Muscle of arm (tissue), 12 donors: Measurements from ENCODE around the gene SLC7A8. TPM values are rescaled to one million over a fixed set of nuclear protein-coding genes. Genes with fewer than 3 reads are reported as not detected.

Source experiments
- DNase-seq: peaks from one replicate; pipeline ENCODE4 v3.0.0-alpha.2; 2013
- polyA plus RNA-seq, 12 donors: library from polyadenylated mRNA; unstranded; fragments of 120-200 nt; gene quantifications; one replicate each; pipeline ENCODE4 v1.2.1, GENCODE V29; 2013; ENCODE audit not compliant: insufficient read length in 12 of 12

Gene SLC7A8
- polyA plus RNA-seq, 12 donors = 2.6 to 29.0 (median 4.2) TPM; not detected in 1

DNA sequence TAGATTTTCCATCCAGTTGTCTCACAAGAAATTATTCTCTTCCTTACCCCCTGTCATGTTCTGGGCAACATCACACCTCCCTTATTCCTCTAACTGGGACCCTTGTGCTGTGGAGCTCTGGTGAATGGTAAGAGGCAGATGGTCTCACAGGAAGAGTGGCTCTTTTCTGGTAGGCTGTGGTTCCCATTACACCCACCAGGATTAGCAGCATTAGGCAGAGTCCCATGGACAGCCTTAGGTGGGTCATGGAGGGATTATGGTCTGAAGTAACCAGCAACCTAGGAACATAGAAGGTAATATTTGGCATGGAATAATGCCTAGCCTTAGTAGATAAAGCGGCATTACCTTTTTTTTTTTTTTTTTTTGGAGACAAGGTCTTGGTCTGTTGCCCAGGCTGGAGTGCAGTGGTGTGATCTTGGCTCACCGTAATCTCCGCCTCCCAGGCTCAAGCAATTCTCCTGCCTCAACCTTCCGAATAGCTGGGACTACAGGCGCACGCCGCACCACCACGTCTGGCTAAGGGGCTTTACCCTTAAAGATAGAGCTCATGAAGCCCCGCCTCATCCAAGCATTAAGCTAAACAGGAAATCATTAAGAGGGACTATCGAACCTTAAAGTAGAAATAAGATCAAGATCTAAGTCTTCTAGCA lies 84.1 kb downstream of the SLC7A8 start:
- DNase-seq = no peak

DNA sequence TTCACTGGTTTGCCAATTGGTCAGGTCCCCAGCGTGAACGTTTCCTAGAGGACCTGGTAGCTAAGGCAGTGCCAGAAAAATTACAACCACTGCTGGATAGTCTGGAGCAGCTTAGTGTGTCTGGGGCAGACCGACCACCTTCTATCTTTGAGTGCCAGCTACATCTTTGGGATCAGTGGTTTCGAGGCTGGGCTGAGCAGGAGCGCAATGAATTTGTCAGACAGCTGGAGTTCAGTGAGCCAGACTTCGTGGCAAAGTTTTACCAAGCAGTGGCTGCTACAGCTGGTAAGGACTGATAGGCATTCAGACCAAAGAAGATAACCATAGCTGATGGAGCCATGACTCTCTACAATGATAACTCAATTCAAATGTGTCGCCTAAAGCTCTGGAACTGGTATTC lies 85.7 kb downstream of the SLC7A8 start:
- no peak for DNase-seq

DNA sequence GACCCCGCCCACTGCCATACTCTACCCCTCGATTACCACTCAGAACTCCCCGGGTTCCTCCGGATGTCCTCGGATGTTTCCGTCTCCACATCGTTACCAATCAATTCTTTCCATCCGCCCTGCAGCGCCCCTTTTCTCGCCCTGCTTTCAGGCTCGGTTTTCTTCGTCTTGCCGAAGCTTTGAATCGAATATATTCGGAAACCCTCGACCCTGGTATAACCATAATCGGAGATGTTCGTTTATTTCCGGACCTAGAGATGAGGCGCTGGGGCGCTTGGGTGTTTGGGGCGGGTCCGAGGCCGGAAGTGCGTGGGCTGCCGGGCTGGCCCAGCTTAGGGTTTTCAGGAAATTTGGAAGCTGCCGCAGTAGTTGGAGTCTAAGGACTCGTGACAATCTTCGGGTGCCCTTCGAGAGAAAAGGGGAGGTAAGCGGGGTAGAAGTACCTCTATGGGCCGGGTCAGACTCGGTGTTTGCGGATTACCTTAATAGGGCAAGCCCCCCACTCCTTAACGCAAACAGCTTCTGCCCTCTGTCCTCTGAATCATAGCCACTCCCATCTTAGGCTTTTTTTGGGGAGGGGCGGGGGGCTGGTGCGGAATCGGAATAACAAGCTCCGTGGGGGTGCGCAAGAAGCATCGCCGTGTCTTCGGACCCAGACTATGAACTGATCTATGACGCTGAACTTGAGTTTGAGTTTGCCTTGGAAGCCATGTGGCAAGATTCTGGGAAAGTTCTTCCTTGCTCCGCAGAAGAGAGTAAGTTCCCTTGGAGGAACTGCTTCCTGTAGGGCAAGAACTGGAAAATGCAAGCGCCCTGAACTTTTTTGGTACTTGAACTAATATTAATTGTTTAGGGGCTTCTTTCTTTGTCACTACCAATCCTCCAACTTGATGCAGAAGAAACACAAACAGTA lies 88.0 kb downstream of the SLC7A8 start, which contains the start of gene C14orf119:
TSS of gene C14orf119 (plus strand) at position 310 of the 913 bp plus-strand sequence. CDS start 2,154 bp downstream, outside the sequence.
- peak; percentile 100 for DNase-seq

DNA sequence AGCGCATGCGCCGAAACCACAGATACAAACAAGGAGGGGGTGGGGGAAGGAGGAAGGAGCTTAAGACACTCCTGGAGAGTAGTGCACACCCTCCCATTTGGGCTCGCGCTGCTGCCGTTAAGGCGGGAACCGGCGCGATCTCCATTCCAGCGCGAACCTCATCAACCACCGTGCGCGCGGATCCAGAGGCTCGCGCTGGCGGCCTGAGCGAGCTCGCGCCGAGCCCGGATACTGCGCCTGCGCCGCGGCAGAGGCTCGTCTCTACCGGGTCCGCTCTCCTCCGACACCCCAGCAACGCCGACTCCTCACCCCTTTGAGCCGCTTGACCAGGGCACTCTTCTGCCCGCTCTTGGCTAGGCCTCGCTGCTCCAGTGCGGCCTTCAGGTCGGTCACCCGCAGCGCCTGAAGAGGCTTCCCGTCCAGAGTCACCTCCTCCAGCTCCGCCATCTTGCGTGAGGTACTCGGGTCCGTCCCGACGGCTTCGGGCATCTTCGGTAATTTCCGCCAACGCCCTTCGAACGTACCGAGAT lies 88.7 kb downstream of the SLC7A8 start, which contains the start of gene ACIN1:
TSS of gene ACIN1 (minus strand) at position 471 of the 530 bp plus-strand sequence. CDS start at position 447, 24 bp downstream.
- peak; percentile 87 for DNase-seq

DNA sequence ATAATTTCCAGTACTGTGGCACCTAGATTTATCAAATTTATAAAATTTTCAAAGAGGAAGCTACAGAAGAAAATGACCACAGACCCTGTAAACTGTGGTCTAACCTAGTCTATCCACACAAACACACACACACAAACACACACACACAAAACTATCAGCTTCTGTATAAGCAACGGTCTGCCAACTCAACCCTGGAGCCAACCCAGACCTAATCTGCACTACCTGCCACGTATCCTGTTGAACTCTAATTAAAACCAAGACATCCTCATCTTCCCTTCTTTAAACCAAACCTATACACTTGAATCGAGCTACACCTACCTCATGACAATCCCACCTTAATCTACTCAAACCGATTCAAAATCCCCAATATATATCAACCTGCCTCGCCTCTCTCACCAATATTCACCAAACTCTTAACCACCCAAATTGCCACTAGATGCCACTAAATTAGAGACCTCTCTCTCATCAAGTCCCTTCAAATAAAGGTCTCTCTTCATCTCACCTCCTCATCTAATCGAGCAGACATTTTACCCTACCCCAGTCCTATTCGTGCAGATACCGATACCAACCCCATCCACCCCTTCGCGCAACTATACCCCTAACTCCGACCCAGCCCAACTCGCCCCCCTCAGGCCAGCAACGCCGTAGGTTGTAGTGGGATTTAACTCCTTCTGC lies 89.3 kb downstream of the SLC7A8 start:
- no peak for DNase-seq

DNA sequence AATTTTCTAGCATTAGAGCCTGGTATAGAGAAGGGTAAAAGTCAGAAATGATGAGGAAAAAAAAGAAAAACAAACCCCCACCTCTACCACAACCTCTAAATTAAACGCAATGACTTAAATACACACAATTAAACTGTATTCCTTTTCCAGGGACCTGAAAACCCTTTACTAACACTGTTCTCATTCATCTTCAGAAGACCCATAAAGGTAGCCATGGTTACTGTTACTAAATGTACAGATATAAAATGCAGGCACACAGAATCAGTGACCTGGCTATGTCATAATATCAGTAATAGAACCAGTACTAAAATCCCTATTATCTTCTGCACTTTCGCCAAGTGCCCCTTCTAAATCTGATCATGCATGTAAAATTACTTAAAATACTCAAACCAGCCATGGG lies 89.9 kb downstream of the SLC7A8 start:
- no peak for DNase-seq

DNA sequence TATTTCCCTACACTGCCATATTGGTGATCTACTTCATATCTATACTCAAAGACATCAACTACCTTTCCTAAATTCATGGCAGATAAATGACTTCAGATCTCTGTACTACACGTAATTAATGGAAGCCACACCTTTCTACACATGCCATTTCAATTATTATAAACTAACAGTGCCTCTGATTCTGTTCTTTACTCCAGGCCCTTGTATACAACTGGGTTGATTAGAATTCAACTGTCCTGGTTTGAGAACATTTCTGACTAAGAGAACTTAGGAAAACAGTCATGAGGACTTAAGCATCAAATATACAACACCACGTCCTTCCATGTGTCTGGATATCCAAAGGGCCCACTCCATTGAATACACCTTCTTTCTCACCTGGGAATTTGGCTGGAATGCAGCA lies 90.4 kb downstream of the SLC7A8 start:
- no peak for DNase-seq

DNA sequence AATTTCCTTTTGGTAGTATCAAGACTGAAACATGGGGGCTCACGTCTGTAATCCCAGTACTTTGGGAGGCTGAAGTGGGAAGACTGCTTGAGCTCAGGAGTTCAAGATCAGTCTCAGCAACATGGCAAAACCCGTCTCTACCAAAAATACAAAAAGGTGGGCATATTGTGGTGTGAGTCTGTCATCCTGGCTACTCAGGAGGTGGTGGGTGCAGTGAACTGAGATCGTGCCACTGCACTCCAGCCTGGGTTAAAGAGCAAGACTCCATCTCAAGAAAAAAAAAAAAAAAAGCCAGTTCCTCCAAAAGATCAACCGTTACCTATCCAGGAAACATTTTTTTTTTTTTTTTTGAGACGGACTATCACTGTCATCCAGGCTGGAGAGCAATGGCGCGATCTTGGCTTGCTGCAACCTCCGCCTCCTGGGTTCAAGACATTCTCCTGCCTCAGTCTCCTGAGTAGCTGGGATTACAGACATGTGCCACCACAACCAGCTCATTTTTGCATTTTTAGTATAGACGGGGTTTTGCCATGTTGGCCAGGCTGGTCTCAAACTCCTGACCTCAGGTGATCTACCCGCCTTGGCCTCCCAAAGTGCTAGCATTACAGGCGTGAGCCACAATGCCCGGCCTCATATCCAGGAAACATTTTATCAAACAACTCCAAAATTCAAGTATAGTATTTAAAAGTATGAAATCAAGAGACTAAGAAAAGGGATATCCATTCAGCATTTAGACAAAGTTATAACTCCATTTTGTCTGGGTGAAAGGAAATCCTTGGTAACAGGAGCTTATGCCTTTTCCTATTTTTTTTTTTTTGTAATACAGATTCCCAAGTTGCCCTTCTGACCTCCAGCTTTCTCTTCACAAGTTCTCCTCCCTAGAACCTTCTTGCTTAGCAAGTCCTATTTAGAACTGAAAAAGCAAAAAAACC lies 91.9 kb downstream of the SLC7A8 start:
- DNase-seq = no peak

DNA sequence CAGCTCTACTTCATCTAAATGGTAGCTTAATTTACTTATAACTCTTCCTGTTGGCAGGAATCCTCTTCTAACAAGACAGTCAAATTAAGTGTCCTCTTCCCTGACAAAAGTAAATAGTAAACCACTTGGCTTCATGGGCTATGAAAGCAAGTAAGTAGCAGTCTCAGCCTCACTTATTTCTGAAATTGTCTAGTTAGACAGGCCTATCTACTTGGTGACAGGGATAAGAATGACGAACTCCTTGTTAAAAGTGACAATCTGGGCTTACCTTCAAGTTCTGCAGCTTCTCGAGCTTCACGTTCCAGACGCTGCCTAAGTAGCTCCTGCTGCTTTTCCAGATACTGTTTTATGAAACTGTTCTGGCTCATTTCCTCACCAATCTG lies 93.2 kb downstream of the SLC7A8 start:
- DNase-seq = no peak

DNA sequence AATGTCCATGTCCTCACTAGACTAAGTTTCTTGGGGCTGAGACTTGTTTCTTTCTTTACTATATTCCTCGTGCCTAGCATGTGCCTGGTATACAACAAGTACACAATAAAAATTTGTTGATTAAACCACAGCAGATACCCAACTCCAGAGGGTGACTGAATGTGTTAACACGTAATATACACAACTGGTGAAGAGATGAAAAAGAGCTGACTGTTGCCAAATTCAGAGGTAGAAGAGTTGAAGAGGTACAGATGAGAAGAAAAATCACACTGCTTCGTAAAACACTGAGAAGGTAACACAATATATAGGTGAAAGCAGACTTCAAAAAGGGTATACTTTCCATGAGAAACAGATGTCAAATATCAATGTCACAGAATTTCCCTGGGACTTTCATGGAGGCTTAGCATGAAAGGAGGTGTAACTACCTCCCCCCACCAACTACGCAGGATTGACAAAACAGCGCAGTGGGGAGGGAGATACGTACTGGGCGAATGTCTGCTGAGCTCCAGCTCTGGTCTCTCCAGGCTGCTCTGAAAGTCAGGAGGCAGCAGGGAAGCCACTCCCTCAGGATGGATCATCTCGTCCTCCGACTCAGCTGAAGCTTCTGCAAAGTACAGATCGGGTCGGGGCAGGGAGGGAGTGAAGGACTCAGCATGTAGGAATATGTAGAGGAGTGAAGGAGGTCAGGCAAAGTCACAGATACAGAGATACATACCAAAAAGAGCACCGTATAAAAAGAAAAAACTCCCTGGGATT lies 93.8 kb downstream of the SLC7A8 start:
- no peak for DNase-seq

DNA sequence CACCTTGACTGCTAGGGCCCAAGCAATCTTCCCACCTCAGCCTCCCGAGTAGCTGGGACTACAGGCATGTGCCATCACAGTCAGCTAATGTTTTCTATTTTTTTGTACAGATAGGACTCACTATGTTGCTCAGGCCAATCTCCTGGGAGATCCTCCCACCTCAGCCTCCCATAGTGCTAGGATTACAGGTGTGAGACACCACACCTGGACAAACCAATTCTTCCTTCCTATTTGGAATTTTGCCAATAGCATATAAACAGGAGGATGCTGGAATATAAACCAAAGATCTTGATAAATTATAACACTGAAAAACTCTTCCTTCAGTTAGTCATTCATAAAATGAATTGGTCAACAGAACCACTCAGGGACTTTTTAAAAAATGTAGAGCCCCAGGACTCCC lies 96.9 kb downstream of the SLC7A8 start:
- no peak for DNase-seq

DNA sequence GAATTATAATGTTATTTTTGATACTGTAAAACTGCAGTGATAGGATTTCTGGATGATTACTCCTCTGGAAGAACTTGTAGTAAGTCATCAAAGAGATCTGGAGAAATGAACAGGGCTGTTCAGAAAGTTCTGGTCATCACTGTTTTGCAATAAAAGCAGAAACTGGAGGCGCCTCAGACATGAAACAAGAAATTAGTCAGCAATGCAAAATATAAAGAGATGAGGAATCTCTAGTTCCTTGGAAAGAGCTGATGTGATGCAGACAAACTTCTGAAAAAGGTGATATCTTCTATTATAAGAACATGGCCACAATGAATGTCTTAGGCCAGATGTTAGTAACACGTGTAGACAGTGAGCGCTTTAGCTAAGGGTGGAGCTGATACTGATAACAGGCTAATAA lies 98.0 kb downstream of the SLC7A8 start:
- no peak for DNase-seq

DNA sequence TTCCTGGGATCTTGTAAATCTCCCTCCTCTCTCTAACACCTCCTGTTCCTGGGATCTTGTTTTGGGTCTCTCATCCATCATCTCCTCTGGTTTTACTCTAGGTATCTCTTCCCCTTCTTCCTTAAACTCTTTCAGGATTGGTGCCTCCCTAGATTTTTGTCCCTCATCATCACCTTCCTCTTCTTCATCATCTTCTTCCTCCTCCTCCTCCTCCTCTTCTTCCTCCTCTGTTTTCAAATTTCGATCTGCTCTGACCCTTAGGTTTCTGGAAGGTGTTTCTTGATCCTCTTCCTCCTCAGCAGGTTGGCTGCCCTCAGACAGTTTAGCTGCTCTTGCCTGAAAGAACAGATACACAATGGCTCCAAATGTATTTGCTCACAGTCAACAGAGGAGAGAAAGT lies 103.0 kb downstream of the SLC7A8 start:
- no peak for DNase-seq

DNA sequence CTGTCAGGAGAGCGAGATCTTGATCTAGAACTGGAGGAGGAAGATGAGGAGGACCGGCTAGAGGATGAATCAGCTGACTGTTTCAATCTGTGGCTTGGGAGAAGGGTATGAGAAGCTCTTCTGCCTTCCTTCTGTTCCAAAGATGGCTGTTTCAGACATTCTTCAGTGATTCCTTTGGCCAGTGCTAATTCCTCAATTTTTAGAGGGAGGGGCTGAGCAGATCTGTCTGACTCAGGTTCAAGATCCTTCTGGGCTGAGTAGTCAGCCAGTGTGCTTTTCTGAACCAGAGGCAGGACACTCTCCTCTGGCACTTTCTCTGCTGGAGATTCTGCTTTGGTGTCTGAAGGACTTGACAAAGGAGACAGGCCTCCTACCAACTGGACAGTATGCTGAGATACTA lies 103.7 kb downstream of the SLC7A8 start:
- no peak for DNase-seq

DNA sequence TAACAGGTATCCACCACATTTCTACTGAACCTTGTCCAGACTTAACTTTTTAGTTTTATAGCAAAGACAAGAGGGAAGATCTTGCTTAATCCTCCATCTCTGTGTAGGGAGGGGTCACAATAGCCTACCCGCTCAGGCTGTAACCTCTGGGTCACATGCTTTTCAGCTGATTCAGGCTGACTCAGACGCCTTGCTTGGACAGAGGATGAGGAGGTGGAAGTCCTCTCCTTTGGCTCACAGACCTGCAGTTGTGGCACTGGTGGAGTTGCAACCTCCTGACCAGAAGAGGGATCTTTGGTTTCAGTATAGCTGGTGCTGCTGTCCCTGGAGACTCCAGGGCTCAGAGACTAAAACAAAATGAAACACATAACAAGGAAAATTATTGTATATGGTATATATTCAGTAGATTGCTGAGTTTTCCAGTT lies 104.8 kb downstream of the SLC7A8 start:
- no peak for DNase-seq

DNA sequence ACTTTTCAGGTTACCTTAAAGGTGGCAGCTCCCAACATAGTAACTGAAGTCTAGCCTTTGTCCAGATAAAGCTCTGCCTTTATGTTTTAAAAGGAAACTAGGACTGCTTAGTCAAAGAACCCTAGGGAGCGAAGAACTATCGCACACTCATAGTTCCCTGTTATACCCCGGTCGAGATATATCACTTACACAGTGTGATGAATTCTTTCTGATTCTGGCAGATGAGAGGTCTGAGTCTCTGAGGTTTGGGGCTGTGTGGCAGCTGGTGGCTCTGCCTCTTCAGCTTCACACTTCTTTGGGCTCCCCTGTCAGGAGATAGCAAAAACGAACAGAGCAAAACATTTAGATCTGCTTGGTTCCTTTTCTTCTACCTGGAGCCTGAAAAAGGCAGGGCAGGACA lies 105.5 kb downstream of the SLC7A8 start:
- DNase-seq = no peak

DNA sequence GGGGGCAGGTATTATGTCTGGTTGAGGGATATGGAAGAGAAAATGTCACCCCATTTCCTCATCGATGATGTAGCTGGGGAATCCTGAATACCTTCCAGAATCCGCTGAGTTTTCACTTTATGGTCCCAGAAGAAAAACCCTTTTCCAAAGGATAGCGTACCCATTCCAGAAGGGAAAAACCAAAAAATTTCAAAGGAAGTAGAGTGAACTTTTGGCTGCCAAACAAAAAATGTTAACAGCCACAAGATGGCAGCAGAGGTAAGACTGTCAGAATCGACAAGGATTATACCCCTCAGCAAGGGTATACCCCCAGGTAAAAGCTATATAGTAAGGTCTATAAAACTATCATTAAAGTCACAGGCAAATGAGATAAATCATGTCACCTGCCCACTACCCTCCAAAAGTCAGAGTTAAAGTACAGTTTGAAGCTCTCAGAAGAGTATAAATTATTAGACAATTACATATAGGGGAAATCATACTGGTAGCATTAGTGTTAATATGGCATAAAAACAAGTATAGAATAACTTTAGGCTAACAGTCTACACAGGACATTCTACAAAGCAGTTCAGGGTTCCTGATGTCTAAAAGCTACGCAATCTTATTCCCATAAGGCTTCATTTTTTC lies 106.6 kb downstream of the SLC7A8 start:
- DNase-seq = no peak
